ENCODE measurements around the gene C1RL. TPM values are rescaled to one million over a fixed set of nuclear protein-coding genes. Genes with fewer than 3 reads are reported as not detected.

Gene C1RL
- total RNA-seq, 1 experiment from 2014 or later: 2.4 TPM

DNA sequence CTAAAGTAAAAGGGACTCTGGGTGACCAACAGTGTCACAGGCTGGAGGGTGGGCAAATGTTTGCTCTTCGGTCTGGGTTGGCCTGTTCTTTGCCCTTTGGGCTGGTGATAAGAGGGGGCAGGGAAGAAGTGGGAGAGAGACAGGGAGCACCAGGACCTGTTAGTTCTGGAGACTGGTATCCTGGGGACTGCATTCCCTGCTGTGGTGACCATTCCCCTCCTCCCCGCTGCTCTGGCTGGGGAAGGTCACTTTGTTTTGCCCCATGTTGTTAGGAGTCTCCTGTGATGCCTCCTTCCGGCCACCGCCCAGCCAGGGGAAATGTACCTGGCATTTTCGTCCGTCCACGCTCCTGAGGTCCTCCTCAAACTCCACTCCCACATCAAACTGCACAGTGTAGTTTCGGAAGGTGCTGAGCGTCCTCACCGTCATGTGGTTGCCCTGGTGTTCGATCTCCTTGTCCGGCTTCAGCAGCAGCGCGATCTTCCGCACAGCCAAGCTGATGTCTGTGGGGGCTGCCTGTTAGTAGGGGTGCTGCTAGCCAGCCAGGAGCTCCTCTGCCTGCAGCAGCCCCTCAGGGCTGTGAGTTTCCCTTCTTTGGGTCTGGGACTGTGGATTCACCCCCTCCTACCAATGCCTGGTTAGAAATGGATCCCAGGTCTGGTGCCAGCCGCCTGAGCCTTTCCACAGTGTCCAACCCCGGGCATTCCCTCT is 19.1 kb upstream of the C1RL start:
- Histone ChIP-seq H3K9me3 (ENCODE audit: low read depth, low read length, poor library complexity, severe bottlenecking) (no peaks in the 10 kb centered on the region), H3K4me3 (ENCODE audit: low read depth, low read length, poor library complexity, severe bottlenecking) (no peak overlapping the region), H3K27me3 (replicated peaks; ENCODE audit: insufficient read depth, low read depth, low read length, poor library complexity) (no peaks in the 10 kb centered on the region), H3K27ac (ENCODE audit: low read depth, low read length, poor library complexity, severe bottlenecking) (no peak overlapping the region), H3K36me3 (ENCODE audit: insufficient read depth, low read length, poor library complexity, severe bottlenecking) (no peaks in the 10 kb centered on the region), H3K4me1 (ENCODE audit: insufficient read depth, low read length, poor library complexity, severe bottlenecking) (no peaks in the 10 kb centered on the region)
- DNase-seq (ENCODE audit: low spot score): no peak
- BruUV-seq (replicated peaks): no TSS peak
- POLR2A ChIA-PET (ENCODE audit: low non-redundant PET): no interaction called here
- intact Hi-C loops (cut with micrococcal nuclease; ENCODE audit: unreplicated experiment): no loop called here
- CTCF ChIA-PET: no interaction called here
- TF ChIP-seq EZH2 (IDR thresholded peaks at IDR 0.05; ENCODE audit: borderline replicate concordance, low read depth, low read length, poor library complexity, severe bottlenecking): no peak
- TF ChIP-seq, protein P1, sequence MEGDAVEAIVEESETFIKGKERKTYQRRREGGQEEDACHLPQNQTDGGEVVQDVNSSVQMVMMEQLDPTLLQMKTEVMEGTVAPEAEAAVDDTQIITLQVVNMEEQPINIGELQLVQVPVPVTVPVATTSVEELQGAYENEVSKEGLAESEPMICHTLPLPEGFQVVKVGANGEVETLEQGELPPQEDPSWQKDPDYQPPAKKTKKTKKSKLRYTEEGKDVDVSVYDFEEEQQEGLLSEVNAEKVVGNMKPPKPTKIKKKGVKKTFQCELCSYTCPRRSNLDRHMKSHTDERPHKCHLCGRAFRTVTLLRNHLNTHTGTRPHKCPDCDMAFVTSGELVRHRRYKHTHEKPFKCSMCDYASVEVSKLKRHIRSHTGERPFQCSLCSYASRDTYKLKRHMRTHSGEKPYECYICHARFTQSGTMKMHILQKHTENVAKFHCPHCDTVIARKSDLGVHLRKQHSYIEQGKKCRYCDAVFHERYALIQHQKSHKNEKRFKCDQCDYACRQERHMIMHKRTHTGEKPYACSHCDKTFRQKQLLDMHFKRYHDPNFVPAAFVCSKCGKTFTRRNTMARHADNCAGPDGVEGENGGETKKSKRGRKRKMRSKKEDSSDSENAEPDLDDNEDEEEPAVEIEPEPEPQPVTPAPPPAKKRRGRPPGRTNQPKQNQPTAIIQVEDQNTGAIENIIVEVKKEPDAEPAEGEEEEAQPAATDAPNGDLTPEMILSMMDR (conservative IDR thresholded peaks at IDR 0.05; ENCODE audit: low read depth, low read length): no peak

DNA sequence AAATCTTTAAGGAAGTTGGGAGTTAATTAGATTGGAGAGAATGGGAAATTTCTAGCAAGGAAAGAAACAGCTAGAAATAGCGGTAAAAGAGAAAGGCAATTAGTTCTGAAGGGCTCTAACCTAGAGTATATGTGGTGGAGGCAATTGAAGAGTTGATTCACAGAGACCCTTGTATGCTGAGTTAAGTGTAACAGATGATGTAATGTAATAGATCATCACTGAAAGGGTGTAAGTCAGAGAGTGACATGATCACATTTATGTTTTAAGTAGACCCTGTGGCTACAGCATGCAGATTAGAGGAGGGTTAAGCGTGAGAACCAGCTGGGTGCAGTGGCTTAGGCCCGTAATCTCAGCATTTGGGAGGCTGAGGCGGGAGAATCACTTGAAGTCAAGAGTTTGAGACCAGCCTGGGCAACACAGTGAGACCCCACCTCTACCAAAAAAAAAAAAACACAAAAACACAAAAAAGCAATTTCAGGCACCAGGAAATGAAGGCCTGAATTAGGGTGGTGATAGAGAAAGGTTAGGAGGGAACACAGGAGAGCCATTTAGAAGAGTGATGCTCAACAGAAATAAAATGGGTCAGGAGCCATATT is 16.7 kb upstream of the C1RL start:
- Histone ChIP-seq H3K4me3 (ENCODE audit: low read depth, low read length, poor library complexity, severe bottlenecking) (no peak overlapping the region), H3K27ac (ENCODE audit: low read depth, low read length, poor library complexity, severe bottlenecking) (no peak overlapping the region), H3K36me3 (ENCODE audit: insufficient read depth, low read length, poor library complexity, severe bottlenecking) (no peaks in the 10 kb centered on the region), H3K4me1 (ENCODE audit: insufficient read depth, low read length, poor library complexity, severe bottlenecking) (no peaks in the 10 kb centered on the region), H3K9me3 (ENCODE audit: low read depth, low read length, poor library complexity, severe bottlenecking) (no peaks in the 10 kb centered on the region), H3K27me3 (replicated peaks; ENCODE audit: insufficient read depth, low read depth, low read length, poor library complexity) (no peaks in the 10 kb centered on the region)
- intact Hi-C loops (cut with micrococcal nuclease; ENCODE audit: unreplicated experiment): no loop called here
- BruUV-seq (replicated peaks): no TSS peak
- DNase-seq (ENCODE audit: low spot score): no peak
- ChIA-PET POLR2A (ENCODE audit: low non-redundant PET) (no interaction called here), CTCF (interaction anchor here (0.7 kb wide), 1 partner anchor 100 kb away, joined by 8 read pairs; no protein-coding TSS in a partner anchor)
- TF ChIP-seq, protein P1 (conservative IDR thresholded peaks at IDR 0.05; ENCODE audit: low read depth, low read length): no peak
- no peak for TF ChIP-seq EZH2 (IDR thresholded peaks at IDR 0.05; ENCODE audit: borderline replicate concordance, low read depth, low read length, poor library complexity, severe bottlenecking)

DNA sequence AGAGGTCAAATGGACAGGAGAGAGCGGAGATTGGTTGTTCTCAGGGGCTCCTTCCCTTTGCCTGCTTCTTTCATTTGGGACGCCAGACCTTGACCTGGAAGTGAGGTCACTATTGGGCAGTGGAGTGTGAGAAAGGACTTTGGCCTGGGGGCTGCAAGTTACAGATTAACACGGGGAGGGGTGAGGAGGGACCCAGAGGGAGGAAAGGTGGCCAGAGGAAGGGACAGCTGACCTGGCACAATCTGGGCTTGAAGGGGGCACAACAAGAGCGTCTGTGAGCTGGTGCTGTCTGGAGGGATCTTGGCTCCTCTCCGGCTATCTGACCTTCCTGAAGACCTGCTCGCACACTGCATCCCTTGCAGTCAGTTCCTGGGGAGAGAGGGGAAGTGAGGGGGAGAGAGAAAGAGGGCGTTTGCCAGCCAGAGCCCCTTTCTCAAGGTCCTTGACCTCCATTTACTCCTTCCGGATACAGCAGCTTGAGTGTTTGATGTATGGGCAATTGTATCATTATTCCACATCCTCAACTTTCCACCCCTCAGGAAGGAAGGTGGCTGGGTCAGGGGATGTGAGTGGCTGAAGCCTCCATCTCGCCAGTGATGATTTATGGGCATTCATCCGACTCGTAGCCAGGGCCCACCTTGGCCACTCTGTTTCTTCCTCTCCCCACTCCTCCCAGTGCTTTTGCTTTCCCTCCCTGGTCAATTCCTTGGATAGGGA is 14.9 kb upstream of the C1RL start:
- Histone ChIP-seq H3K4me3 (ENCODE audit: low read depth, low read length, poor library complexity, severe bottlenecking) (no peak overlapping the region), H3K27ac (ENCODE audit: low read depth, low read length, poor library complexity, severe bottlenecking) (no peak overlapping the region), H3K9me3 (ENCODE audit: low read depth, low read length, poor library complexity, severe bottlenecking) (no peaks in the 10 kb centered on the region), H3K27me3 (replicated peaks; ENCODE audit: insufficient read depth, low read depth, low read length, poor library complexity) (no peaks in the 10 kb centered on the region), H3K36me3 (ENCODE audit: insufficient read depth, low read length, poor library complexity, severe bottlenecking) (no peaks in the 10 kb centered on the region), H3K4me1 (ENCODE audit: insufficient read depth, low read length, poor library complexity, severe bottlenecking) (no peaks in the 10 kb centered on the region)
- POLR2A ChIA-PET (ENCODE audit: low non-redundant PET): no interaction called here
- no peak for TF ChIP-seq EZH2 (IDR thresholded peaks at IDR 0.05; ENCODE audit: borderline replicate concordance, low read depth, low read length, poor library complexity, severe bottlenecking)
- TF ChIP-seq, protein P1 (conservative IDR thresholded peaks at IDR 0.05; ENCODE audit: low read depth, low read length): no peak
- CTCF ChIA-PET: no interaction called here
- no TSS peak for BruUV-seq (replicated peaks)
- DNase-seq (ENCODE audit: low spot score): no peak
- intact Hi-C loops (cut with micrococcal nuclease; ENCODE audit: unreplicated experiment): no loop called here

All from A673 (cell line).